Stimulated activated CD4-positive, alpha-beta T cell treated with anti-CD3 and anti-CD28 coated beads, TNF-alpha, amount 100 ng/mL, for 4 hours (primary cell): ENCODE results near the gene PPIA.
"Not testable (repeated sequence)": the region's sequence is repeated elsewhere in the genome, so short reads cannot be mapped to it uniquely, and the experiment has no call there.

Experiments used
- DNase-seq, 3 experiments: peaks; one replicate each; pipeline ENCODE4 v3.0.0-alpha.2; 2020; ENCODE audit warnings: low read depth in 3 of 3

Gene PPIA

GRCh38 chr7:44764081-44764480, 32.4 kb upstream of the PPIA start:
- no peak for DNase-seq

GRCh38 chr7:44764665-44765578, 31.6 kb upstream of the PPIA start:
- no peak for DNase-seq

- no peak for DNase-seq
These were observed 30.7 kb upstream of the PPIA start for GRCh38 chr7:44765579-44766415.

GRCh38 chr7:44766416-44766801, 30.1 kb upstream of the PPIA start:
- no peak for DNase-seq

GRCh38 chr7:44767134-44767911, 29.2 kb upstream of the PPIA start:
- DNase-seq, result no peak

GRCh38 chr7:44767912-44768627, 28.4 kb upstream of the PPIA start:
- DNase-seq, result no peak

- no peak for DNase-seq
These were observed 27.7 kb upstream of the PPIA start for GRCh38 chr7:44768628-44769371.

GRCh38 chr7:44769376-44769775, 27.1 kb upstream of the PPIA start:
- DNase-seq, result no peak

GRCh38 chr7:44769776-44770294, 26.6 kb upstream of the PPIA start:
- no peak for DNase-seq

GRCh38 chr7:44771358-44771757, 25.1 kb upstream of the PPIA start:
- DNase-seq, result no peak

GRCh38 chr7:44772440-44772839, 24.0 kb upstream of the PPIA start:
- DNase-seq, result no peak

GRCh38 chr7:44772867-44773266, 23.6 kb upstream of the PPIA start:
- DNase-seq, result no peak

- not testable (repeated sequence) for DNase-seq
These were observed 22.0 kb upstream of the PPIA start for GRCh38 chr7:44774486-44774885.

GRCh38 chr7:44775383-44776107, 20.9 kb upstream of the PPIA start:
- no peak for DNase-seq

GRCh38 chr7:44776211-44776610, 20.3 kb upstream of the PPIA start:
- DNase-seq, result no peak

- no peak for DNase-seq
These were observed 14.0 kb upstream of the PPIA start for GRCh38 chr7:44782460-44782859.

GRCh38 chr7:44783407-44783806, 13.1 kb upstream of the PPIA start:
- DNase-seq, result no peak

GRCh38 chr7:44784364-44784763, 12.1 kb upstream of the PPIA start:
- no peak for DNase-seq

- not testable (repeated sequence) for DNase-seq
These were observed 11.3 kb upstream of the PPIA start for GRCh38 chr7:44785218-44785617.

GRCh38 chr7:44787041-44787440, 9.4 kb upstream of the PPIA start:
- no peak for DNase-seq
